ENCODE results near the gene IL3.
A peak's percentile ranks its signal among the peaks of the same experiment; 100 is the strongest.

Gene IL3

GRCh38 chr5:132024117-132024435, 36.4 kb upstream of the IL3 start:
- no peak for DNase-seq
- intact Hi-C loops (cut with DNase I) = no loop called here

GRCh38 chr5:132024789-132025402, 35.6 kb upstream of the IL3 start:
- DNase-seq = no peak
- intact Hi-C loops (cut with DNase I) = no loop called here

- DNase-seq = peak in 1 of 42 donors; percentile 19
- intact Hi-C loops (cut with DNase I) = no loop called here
Measured at GRCh38 chr5:132025403-132025971, 35.0 kb upstream of the IL3 start.

GRCh38 chr5:132026516-132027008, 33.9 kb upstream of the IL3 start:
- DNase-seq = no peak
- intact Hi-C loops (cut with DNase I) = no loop called here

- peak in 1 of 42 donors; percentile 29 for DNase-seq
Measured at GRCh38 chr5:132027027-132027426, 33.4 kb upstream of the IL3 start.

GRCh38 chr5:132029609-132030330, 30.7 kb upstream of the IL3 start:
- intact Hi-C loops (cut with DNase I) = no loop called here

More at GRCh38 chr5:132027027-132027426, 33.4 kb upstream of the IL3 start:
- intact Hi-C loops (cut with DNase I) = no loop called here

GRCh38 chr5:132030610-132031009, 29.8 kb upstream of the IL3 start:
- intact Hi-C loops (cut with DNase I) = no loop called here

More at GRCh38 chr5:132029609-132030330, 30.7 kb upstream of the IL3 start:
- no peak for DNase-seq

GRCh38 chr5:132032196-132032595, 28.3 kb upstream of the IL3 start:
- no peak for DNase-seq
- intact Hi-C loops (cut with DNase I) = no loop called here

More at GRCh38 chr5:132030610-132031009, 29.8 kb upstream of the IL3 start:
- no peak for DNase-seq

GRCh38 chr5:132033122-132033521, 27.3 kb upstream of the IL3 start:
- intact Hi-C loops (cut with DNase I) = no loop called here
- no peak for DNase-seq

GRCh38 chr5:132037353-132037752, 23.1 kb upstream of the IL3 start:
- intact Hi-C loops (cut with DNase I) = no loop called here
- no peak for DNase-seq

- peak in 14 of 42 donors; percentile 6 to 53 (median 32) for DNase-seq
- intact Hi-C loops (cut with DNase I) = no loop called here
Measured at GRCh38 chr5:132044207-132044606, 16.2 kb upstream of the IL3 start.

GRCh38 chr5:132046880-132047299, 13.6 kb upstream of the IL3 start:
- peak in 5 of 42 donors; percentile 2 to 31 (median 16) for DNase-seq
- intact Hi-C loops (cut with DNase I) = no loop called here

GRCh38 chr5:132049093-132049492, 11.4 kb upstream of the IL3 start:
- peak in 2 of 42 donors; percentile 12 to 20 for DNase-seq
- intact Hi-C loops (cut with DNase I) = no loop called here

- intact Hi-C loops (cut with DNase I) = no loop called here
- DNase-seq = peak in 3 of 42 donors; percentile 1 to 11 (median 6)
Measured at GRCh38 chr5:132049559-132049958, 10.9 kb upstream of the IL3 start.

GRCh38 chr5:132050136-132050535, 10.3 kb upstream of the IL3 start:
- DNase-seq = peak in 37 of 42 donors; percentile 22 to 61 (median 39)
- intact Hi-C loops (cut with DNase I) = no loop called here

- DNase-seq = peak in 5 of 42 donors; percentile 3 to 26 (median 17)
- intact Hi-C loops (cut with DNase I) = no loop called here
Measured at GRCh38 chr5:132050661-132051552, 9.5 kb upstream of the IL3 start.

- intact Hi-C loops (cut with DNase I) = no loop called here
- DNase-seq = peak in 8 of 42 donors; percentile 0 to 33 (median 22)
Measured at GRCh38 chr5:132052520-132052919, 7.9 kb upstream of the IL3 start.

- DNase-seq = peak in 9 of 42 donors; percentile 3 to 33 (median 13)
- intact Hi-C loops (cut with DNase I) = no loop called here
Measured at GRCh38 chr5:132053483-132053882, 7.0 kb upstream of the IL3 start.

- peak in 16 of 42 donors; percentile 1 to 32 (median 11) for DNase-seq
- intact Hi-C loops (cut with DNase I) = no loop called here
Measured at GRCh38 chr5:132054031-132054696, 6.3 kb upstream of the IL3 start.

All from head of caudate nucleus (tissue), 42 donors.